ENCODE measurements around the gene UBR1. TPM values are rescaled to one million over a fixed set of nuclear protein-coding genes. Genes with fewer than 3 reads are reported as not detected.
"Not testable (repeated sequence)": the region's sequence is repeated elsewhere in the genome, so short reads cannot be mapped to it uniquely, and the experiment has no call there.

Gene UBR1
- total and polyA plus RNA-seq, 2 donors (not counting 1 experiment from before 2014, with no cell fraction given): 18.2 to 45.6 TPM

DNA sequence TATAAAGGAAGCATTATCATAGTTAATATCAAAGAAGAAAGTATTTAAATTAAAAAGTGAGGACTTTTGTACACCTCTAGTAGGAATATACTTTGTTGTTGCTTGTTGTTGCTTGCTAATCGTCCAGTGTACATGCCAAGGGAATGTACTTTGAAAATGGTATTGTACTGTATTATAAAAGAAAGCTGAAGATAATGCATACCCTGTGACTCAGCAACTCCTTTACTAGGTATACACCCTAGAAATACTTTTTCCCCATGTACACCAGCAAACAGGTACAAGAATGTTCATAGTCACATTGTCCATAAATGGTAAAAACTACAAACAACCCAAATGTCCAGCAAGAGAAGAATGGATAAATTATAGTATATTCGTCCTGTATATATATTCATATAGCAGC lies 197.3 kb downstream of the UBR1 start:
- DNase-seq (ENCODE audit: low read depth in 2 of 2): no peak
- Histone ChIP-seq H3K4me3 (replicated peaks in 1 of 4; ENCODE audit: control extremely low read depth in 1 of 4, insufficient read depth in 1 of 4, low read depth in 3 of 4, low read length in 4 of 4) (no peak overlapping the region), H3K79me2 (ENCODE audit: control insufficient read depth, insufficient read depth, low read length) (peaks cover 2% of the 10 kb centered on the region), H3K27ac (ENCODE audit: insufficient read depth, low read length) (no peak overlapping the region), H3K4me1 (ENCODE audit: control insufficient read depth, extremely low read depth, insufficient read depth, low read length) (no peaks in the 10 kb centered on the region), H3K9me3 (ENCODE audit: control insufficient read depth, insufficient read depth, low read depth, low read length) (no peaks in the 10 kb centered on the region), H3K36me3 (ENCODE audit: control insufficient read depth, insufficient read depth, low read length) (no peaks in the 10 kb centered on the region), H3K27me3 (ENCODE audit: control insufficient read depth, insufficient read depth, low read length) (no peaks in the 10 kb centered on the region), H3K9ac (ENCODE audit: insufficient read depth, low read length) (no peak overlapping the region), H4K20me1 (ENCODE audit: control insufficient read depth, extremely low read depth, insufficient read depth, low read length) (no peaks in the 10 kb centered on the region), H2AFZ (ENCODE audit: low read length) (no peak overlapping the region), H3K4me2 (ENCODE audit: extremely low read depth, insufficient read depth, low read length) (no peak overlapping the region)
- TF ChIP-seq, protein P1, sequence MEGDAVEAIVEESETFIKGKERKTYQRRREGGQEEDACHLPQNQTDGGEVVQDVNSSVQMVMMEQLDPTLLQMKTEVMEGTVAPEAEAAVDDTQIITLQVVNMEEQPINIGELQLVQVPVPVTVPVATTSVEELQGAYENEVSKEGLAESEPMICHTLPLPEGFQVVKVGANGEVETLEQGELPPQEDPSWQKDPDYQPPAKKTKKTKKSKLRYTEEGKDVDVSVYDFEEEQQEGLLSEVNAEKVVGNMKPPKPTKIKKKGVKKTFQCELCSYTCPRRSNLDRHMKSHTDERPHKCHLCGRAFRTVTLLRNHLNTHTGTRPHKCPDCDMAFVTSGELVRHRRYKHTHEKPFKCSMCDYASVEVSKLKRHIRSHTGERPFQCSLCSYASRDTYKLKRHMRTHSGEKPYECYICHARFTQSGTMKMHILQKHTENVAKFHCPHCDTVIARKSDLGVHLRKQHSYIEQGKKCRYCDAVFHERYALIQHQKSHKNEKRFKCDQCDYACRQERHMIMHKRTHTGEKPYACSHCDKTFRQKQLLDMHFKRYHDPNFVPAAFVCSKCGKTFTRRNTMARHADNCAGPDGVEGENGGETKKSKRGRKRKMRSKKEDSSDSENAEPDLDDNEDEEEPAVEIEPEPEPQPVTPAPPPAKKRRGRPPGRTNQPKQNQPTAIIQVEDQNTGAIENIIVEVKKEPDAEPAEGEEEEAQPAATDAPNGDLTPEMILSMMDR (conservative IDR thresholded peaks at IDR 0.05 in 1 of 2, IDR thresholded peaks at IDR 0.05 in 1 of 2; ENCODE audit: low read depth in 1 of 2, low read length in 2 of 2): no peak
- TF ChIP-seq EZH2 (IDR thresholded peaks at IDR 0.05; ENCODE audit: low read length, missing control alignments): no peak

DNA sequence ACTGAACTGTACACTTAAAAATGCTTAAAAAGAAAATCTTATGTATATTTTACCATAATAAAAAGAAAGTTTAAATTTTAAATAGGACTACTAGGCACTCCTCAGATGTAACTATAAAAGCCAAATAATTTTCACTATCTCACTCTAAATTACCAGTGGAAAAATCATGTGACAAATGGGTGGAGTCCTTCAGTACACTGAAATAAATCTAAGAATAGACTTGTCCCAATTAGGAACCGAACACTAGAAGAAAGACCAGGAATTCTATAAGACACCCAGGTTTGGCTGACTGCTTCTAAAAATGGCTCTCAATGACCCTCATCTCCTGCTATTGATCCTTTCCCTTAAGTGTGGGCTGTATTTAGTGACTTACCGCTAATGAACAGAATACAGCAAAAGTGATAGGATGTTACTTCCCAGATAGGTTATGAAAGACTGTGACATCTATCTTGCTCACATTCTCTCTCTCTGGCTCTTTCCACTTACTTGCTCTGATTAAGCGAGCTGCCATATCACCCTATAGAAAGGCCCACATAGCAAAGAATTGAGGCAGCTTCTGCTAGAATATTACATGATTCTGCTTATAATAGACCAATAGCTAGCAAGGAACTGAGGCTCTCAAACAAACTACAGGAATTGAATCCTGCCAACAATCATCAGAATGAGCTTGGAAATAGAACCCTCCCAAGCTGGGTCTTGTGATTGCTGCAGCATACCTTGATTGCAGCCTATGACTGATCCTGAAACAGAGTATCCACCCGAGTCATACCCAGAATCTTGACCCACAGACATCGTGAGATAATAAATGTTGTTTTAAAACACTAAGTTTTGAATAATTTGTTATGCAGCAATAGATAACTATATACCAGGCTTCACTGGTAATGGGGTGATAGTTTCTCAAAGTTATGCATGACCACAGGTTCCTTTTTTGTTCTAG lies 202.2 kb downstream of the UBR1 start:
- no peak for TF ChIP-seq EZH2 (IDR thresholded peaks at IDR 0.05; ENCODE audit: low read length, missing control alignments)
- TF ChIP-seq, protein P1 (conservative IDR thresholded peaks at IDR 0.05 in 1 of 2, IDR thresholded peaks at IDR 0.05 in 1 of 2; ENCODE audit: low read depth in 1 of 2, low read length in 2 of 2): no peak
- Histone ChIP-seq H3K9ac (ENCODE audit: insufficient read depth, low read length) (no peak overlapping the region), H2AFZ (ENCODE audit: low read length) (no peak overlapping the region), H3K79me2 (ENCODE audit: control insufficient read depth, insufficient read depth, low read length) (no peaks in the 10 kb centered on the region), H4K20me1 (ENCODE audit: control insufficient read depth, extremely low read depth, insufficient read depth, low read length) (no peaks in the 10 kb centered on the region), H3K36me3 (ENCODE audit: control insufficient read depth, insufficient read depth, low read length) (no peaks in the 10 kb centered on the region), H3K27ac (ENCODE audit: insufficient read depth, low read length) (no peak overlapping the region), H3K4me3 (replicated peaks in 1 of 4; ENCODE audit: control extremely low read depth in 1 of 4, insufficient read depth in 1 of 4, low read depth in 3 of 4, low read length in 4 of 4) (no peak overlapping the region), H3K27me3 (ENCODE audit: control insufficient read depth, insufficient read depth, low read length) (no peaks in the 10 kb centered on the region), H3K9me3 (ENCODE audit: control insufficient read depth, insufficient read depth, low read depth, low read length) (no peaks in the 10 kb centered on the region), H3K4me2 (ENCODE audit: extremely low read depth, insufficient read depth, low read length) (no peak overlapping the region), H3K4me1 (ENCODE audit: control insufficient read depth, extremely low read depth, insufficient read depth, low read length) (no peaks in the 10 kb centered on the region)
- no peak for DNase-seq (ENCODE audit: low read depth in 2 of 2)

DNA sequence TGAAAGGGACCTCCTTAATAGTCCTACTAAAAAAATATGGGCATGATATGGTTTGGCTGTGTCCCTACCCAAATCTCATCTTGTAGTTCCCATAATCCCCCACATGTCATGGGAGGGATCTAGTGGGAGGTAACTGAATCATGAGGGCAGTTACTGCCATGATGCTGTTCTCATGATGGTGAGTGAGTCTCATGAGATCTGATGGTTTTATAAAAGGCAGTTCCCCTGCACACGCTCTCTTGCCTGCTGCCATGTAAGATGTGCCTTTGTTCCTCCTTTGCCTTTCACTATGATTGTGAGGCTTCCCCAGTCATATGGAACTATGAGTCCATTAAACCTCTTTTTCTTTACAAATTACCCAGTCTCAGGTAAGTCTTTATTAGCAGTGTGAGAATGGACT lies 211.9 kb downstream of the UBR1 start:
- not testable (repeated sequence) for DNase-seq (ENCODE audit: low read depth in 2 of 2); H3K27me3 ChIP-seq (ENCODE audit: control insufficient read depth, insufficient read depth, low read length); H3K79me2 ChIP-seq (ENCODE audit: control insufficient read depth, insufficient read depth, low read length)

More for the DNA sequence above, 211.9 kb downstream of the UBR1 start:
- not testable (repeated sequence) for H4K20me1 ChIP-seq (ENCODE audit: control insufficient read depth, extremely low read depth, insufficient read depth, low read length); H3K36me3 ChIP-seq (ENCODE audit: control insufficient read depth, insufficient read depth, low read length); H3K4me1 ChIP-seq (ENCODE audit: control insufficient read depth, extremely low read depth, insufficient read depth, low read length); H3K9ac ChIP-seq (ENCODE audit: insufficient read depth, low read length); H3K4me2 ChIP-seq (ENCODE audit: extremely low read depth, insufficient read depth, low read length); H3K27ac ChIP-seq (ENCODE audit: insufficient read depth, low read length); H2AFZ ChIP-seq (ENCODE audit: low read length); H3K4me3 ChIP-seq (replicated peaks in 1 of 4; ENCODE audit: control extremely low read depth in 1 of 4, insufficient read depth in 1 of 4, low read depth in 3 of 4, low read length in 4 of 4); H3K9me3 ChIP-seq (ENCODE audit: control insufficient read depth, insufficient read depth, low read depth, low read length)

Other genes with a start within 250 kb of the UBR1 start
- gene TTBK2, start 185.3 kb downstream of the UBR1 start, total RNA-seq: 10.8 and 16.2 TPM in 2 replicates
- gene TTBK2, start 185.3 kb downstream of the UBR1 start, polyA plus RNA-seq: 4.3 and 5.6 TPM in 2 replicates
- 11.8 and 20.8 TPM in 2 replicates for gene TMEM62, start 27.5 kb upstream of the UBR1 start, total RNA-seq
- 8.0 and 10.7 TPM in 2 replicates for gene TMEM62, start 27.5 kb upstream of the UBR1 start, polyA plus RNA-seq
- gene CCNDBP1, start 79.4 kb upstream of the UBR1 start, total RNA-seq: 48.0 and 78.4 TPM in 2 replicates
- 80.2 and 101 TPM in 2 replicates for gene CCNDBP1, start 79.4 kb upstream of the UBR1 start, polyA plus RNA-seq
- gene EPB42, start 115.0 kb upstream of the UBR1 start, total RNA-seq: not detected in 2 replicates
- not detected in 2 replicates for gene EPB42, start 115.0 kb upstream of the UBR1 start, polyA plus RNA-seq
- gene TGM5, start 160.9 kb upstream of the UBR1 start, total RNA-seq: under 0.01 TPM in 1 of 2 replicates, not detected in the other
- 0.03 TPM in 1 of 2 replicates, not detected in the other for gene TGM5, start 160.9 kb upstream of the UBR1 start, polyA plus RNA-seq
- gene TGM7, start 196.2 kb upstream of the UBR1 start, total RNA-seq: not detected in 2 replicates
- gene TGM7, start 196.2 kb upstream of the UBR1 start, polyA plus RNA-seq: not detected in 2 replicates
- gene LCMT2, start 224.5 kb upstream of the UBR1 start, total RNA-seq: 4.8 and 7.2 TPM in 2 replicates
- 12.5 and 14.9 TPM in 2 replicates for gene LCMT2, start 224.5 kb upstream of the UBR1 start, polyA plus RNA-seq